HCT116 (cell line): Measurements from ENCODE around the gene CFDP1.

Experiments
- CTCF ChIP-seq, 3 experiments: fragments of 200-600 bp in 1 of 3; sonication (generic) in 1 of 3; IDR thresholded peaks in 2 of 3; conservative IDR thresholded peaks in 1 of 3; 2 replicates each; pipeline ENCODE4 v1.5.1; 2012 to 2017; ENCODE audit warnings: low read depth in 2 of 3, low read length in 2 of 3, antibody characterized with exemption in 1 of 3, borderline replicate concordance in 1 of 3, control low read depth in 1 of 3, mild to moderate bottlenecking in 1 of 3, mixed read lengths in 1 of 3, mixed run types in 1 of 3, moderate library complexity in 1 of 3; ENCODE audit not compliant: insufficient read depth in 1 of 3
- EGR1 ChIP-seq: IDR thresholded peaks from 2 replicates; pipeline ENCODE4 v1.6.1; 2012; ENCODE audit warnings: low read depth
- EZH2 ChIP-seq: fragments of 200-600 bp; sonication (generic); IDR thresholded peaks from 2 replicates; pipeline ENCODE4 v1.6.1; 2017; ENCODE audit warnings: antibody characterized with exemption, mixed run types
- EZH2phosphoT487 ChIP-seq: fragments of 200-600 bp; IDR thresholded peaks from 2 replicates; pipeline ENCODE4 v1.6.1; 2018; ENCODE audit warnings: antibody characterized with exemption, borderline replicate concordance
- MAX ChIP-seq: IDR thresholded peaks from 2 replicates; pipeline ENCODE4 v1.6.1; 2012
- POLR2A ChIP-seq: IDR thresholded peaks from 2 replicates; pipeline ENCODE4 v1.7.0; 2011; ENCODE audit warnings: borderline replicate concordance; ENCODE audit not compliant: insufficient read depth, insufficient read length; ENCODE audit errors: extremely low read depth
- RAD21 ChIP-seq: IDR thresholded peaks from 2 replicates; pipeline ENCODE4 v1.6.1; 2012; ENCODE audit warnings: low read depth, mild to moderate bottlenecking
- SP1 ChIP-seq: IDR thresholded peaks from 2 replicates; pipeline ENCODE4 v1.6.1; 2012; ENCODE audit warnings: low read depth
- YY1 ChIP-seq: IDR thresholded peaks from 2 replicates; pipeline ENCODE4 v1.6.1; 2011; ENCODE audit warnings: low read length, low read depth, moderate library complexity, mild to moderate bottlenecking; ENCODE audit not compliant: insufficient replicate concordance; ENCODE audit errors: extremely low read depth
- ZNF274 ChIP-seq: fragments of 200-500 bp; sonication (Bioruptor generic); IDR thresholded peaks from 2 replicates; pipeline ENCODE4 v1.6.1; 2014; ENCODE audit warnings: mild to moderate bottlenecking, low read depth, low read length, inconsistent platforms

- TF ChIP-seq POLR2A (no peak), ZNF274 (no peak), RAD21 (no peak), CTCF (IDR thresholded peaks at IDR 0.05 in 2 of 3, conservative IDR thresholded peaks at IDR 0.05 in 1 of 3; ENCODE audit: borderline replicate concordance in 1 of 3, insufficient read depth in 1 of 3, low read depth in 2 of 3, low read length in 2 of 3) (no peak), EZH2 (no peak), EGR1 (no peak), SP1 (no peak), EZH2phosphoT487 (no peak), MAX (no peak), YY1 (no peak)
Measured at GRCh38 chr16:75458439-75458838, 25.1 kb upstream of the CFDP1 start.
